Large intestine (tissue), 12 donors: ENCODE measurements around the gene TMEM41B. TPM values are rescaled to one million over a fixed set of nuclear protein-coding genes. Genes with fewer than 3 reads are reported as not detected.
A peak's percentile ranks its signal among the peaks of the same experiment; 100 is the strongest.
"Not testable (repeated sequence)": the region's sequence is repeated elsewhere in the genome, so short reads cannot be mapped to it uniquely, and the experiment has no call there.

Experiments used
- DNase-seq, 2 donors: peaks; one replicate each; pipeline versions ENCODE4 v3.0.0 to v3.0.0-alpha.2; 2013
- H3K27ac ChIP-seq: one replicate; pipeline ENCODE4 v1.5.1; 2013; ENCODE audit warnings: low read length
- H3K27me3 ChIP-seq: 2 replicates; pipeline ENCODE4 v1.6.1; 2013; ENCODE audit warnings: low read length; ENCODE audit not compliant: control insufficient read depth, insufficient read depth
- H3K36me3 ChIP-seq: 2 replicates; pipeline ENCODE4 v1.6.1; 2013; ENCODE audit warnings: low read length; ENCODE audit not compliant: control insufficient read depth, insufficient read depth
- H3K4me1 ChIP-seq: one replicate; pipeline ENCODE4 v1.6.1; 2013; ENCODE audit warnings: low read length; ENCODE audit not compliant: control insufficient read depth, insufficient read depth
- H3K4me3 ChIP-seq: one replicate; pipeline ENCODE4 v1.5.1; 2013; ENCODE audit warnings: low read length
- H3K9me3 ChIP-seq: one replicate; pipeline ENCODE4 v1.6.1; 2013; ENCODE audit warnings: mild to moderate bottlenecking, low read depth, low read length, moderate library complexity; ENCODE audit not compliant: control insufficient read depth
- WGBS: methylation state at CpG from one replicate; pipeline ENCODE4 v1.1.5; 2013; ENCODE audit warnings: low lambda C conversion rate; ENCODE audit not compliant: insufficient coverage; 5-methylcytosine and 5-hydroxymethylcytosine counted together
- long read RNA-seq, 11 donors: transcript quantifications; one replicate each; lab custom pipeline, GENCODE V29; 2026
- polyA plus RNA-seq: library from polyadenylated mRNA; unstranded; fragments of 120-200 nt; gene quantifications from one replicate; pipeline ENCODE4 v1.2.1, GENCODE V29; 2013

Gene TMEM41B, protein sequence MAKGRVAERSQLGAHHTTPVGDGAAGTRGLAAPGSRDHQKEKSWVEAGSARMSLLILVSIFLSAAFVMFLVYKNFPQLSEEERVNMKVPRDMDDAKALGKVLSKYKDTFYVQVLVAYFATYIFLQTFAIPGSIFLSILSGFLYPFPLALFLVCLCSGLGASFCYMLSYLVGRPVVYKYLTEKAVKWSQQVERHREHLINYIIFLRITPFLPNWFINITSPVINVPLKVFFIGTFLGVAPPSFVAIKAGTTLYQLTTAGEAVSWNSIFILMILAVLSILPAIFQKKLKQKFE
- 33.0 TPM for polyA plus RNA-seq
- long read RNA-seq, donor 1, partial matches to known transcripts: 0 of 7 reads
- long read RNA-seq, donor 1, other reads (novel, unspliced or antisense): 0 of 7 reads
- long read RNA-seq, donor 2, transcript TMEM41B-204 (7 exons, 3,968 nt): major isoform, 7 of 44 reads
- long read RNA-seq, donor 2, partial matches to known transcripts: 34 of 44 reads
- long read RNA-seq, donor 2, other reads (novel, unspliced or antisense): 0 of 44 reads
- long read RNA-seq, donor 3: 0 reads
- long read RNA-seq, donor 4, partial matches to known transcripts: 0 of 3 reads
- long read RNA-seq, donor 4, other reads (novel, unspliced or antisense): 0 of 3 reads
- long read RNA-seq, donor 5, partial matches to known transcripts: 0 of 5 reads
- long read RNA-seq, donor 5, other reads (novel, unspliced or antisense): 0 of 5 reads
- long read RNA-seq, donor 6, transcript TMEM41B-204 (7 exons, 3,968 nt): major isoform, 5 of 28 reads
- long read RNA-seq, donor 6, partial matches to known transcripts: 22 of 28 reads
- long read RNA-seq, donor 6, other reads (novel, unspliced or antisense): 0 of 28 reads
- long read RNA-seq, donor 7, partial matches to known transcripts: 0 of 1 reads
- long read RNA-seq, donor 7, other reads (novel, unspliced or antisense): 0 of 1 reads
- long read RNA-seq, donor 8, transcript TMEM41B-204 (7 exons, 3,968 nt): major isoform, 10 of 17 reads
- long read RNA-seq, donor 8, partial matches to known transcripts: 0 of 17 reads
- long read RNA-seq, donor 8, other reads (novel, unspliced or antisense): 0 of 17 reads
- long read RNA-seq, donor 9, partial matches to known transcripts: 0 of 8 reads
- long read RNA-seq, donor 9, other reads (novel, unspliced or antisense): 0 of 8 reads
- long read RNA-seq, donor 10, transcript TMEM41B-204 (7 exons, 3,968 nt): major isoform, 8 of 13 reads
- long read RNA-seq, donor 10, partial matches to known transcripts: 0 of 13 reads
- long read RNA-seq, donor 10, other reads (novel, unspliced or antisense): 0 of 13 reads
- long read RNA-seq, donor 11, partial matches to known transcripts: 0 of 6 reads
- long read RNA-seq, donor 11, other reads (novel, unspliced or antisense): 0 of 6 reads

DNA sequence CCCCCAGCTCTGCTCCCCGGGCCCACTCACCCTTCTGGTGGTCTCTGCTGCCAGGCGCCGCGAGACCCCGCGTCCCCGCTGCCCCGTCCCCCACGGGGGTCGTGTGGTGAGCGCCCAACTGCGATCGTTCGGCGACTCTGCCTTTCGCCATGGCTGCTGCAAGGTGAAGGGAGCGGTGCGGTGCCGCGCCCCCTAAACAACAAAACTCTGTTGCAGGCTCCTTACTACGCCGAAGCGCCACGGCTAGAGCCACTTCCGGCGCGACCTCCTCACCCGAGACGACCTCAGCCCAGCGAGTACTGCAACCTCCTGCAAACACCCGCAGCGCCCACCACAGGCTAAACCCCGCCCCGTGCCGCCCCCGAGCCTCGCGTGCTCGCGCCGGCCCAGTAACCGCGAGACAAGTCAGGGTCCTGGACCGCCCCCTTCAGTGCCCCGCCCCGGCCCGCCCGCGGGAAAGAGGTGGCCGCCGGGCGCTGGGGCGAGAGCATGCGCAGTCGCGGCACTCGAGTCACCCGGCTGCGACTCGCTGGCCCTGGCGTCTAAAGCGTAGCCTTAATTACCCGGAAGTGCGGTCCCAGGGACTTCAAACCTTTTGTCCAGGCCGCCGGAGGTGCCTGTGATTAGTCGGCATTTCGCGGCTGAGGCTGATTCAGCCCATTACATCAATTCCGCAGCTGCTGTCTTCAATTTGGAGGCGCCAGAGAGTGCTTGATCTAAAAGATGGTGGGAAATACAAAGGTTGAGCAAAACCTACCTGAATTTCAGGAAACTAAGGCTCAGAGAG lies at the start of gene TMEM41B:
TMEM41B (minus strand) TSS at position 303 of the 787 bp plus-strand sequence; CDS start at position 151, 152 bp downstream.
- Histone ChIP-seq H3K27me3 (no peaks in the 10 kb centered on the region), H3K36me3 (no peaks in the 10 kb centered on the region), H3K9me3 (peaks cover 3% of the 10 kb centered on the region), H3K27ac (peak within 1 kb of the TSS; percentile 90), H3K4me3 (peak within 1 kb of the TSS; percentile 97), H3K4me1 (peaks cover 18% of the 10 kb centered on the region)
- no CpG with 5 or more reads among the region's 71 CpGs for WGBS
- peak; percentile 99 for DNase-seq

DNA sequence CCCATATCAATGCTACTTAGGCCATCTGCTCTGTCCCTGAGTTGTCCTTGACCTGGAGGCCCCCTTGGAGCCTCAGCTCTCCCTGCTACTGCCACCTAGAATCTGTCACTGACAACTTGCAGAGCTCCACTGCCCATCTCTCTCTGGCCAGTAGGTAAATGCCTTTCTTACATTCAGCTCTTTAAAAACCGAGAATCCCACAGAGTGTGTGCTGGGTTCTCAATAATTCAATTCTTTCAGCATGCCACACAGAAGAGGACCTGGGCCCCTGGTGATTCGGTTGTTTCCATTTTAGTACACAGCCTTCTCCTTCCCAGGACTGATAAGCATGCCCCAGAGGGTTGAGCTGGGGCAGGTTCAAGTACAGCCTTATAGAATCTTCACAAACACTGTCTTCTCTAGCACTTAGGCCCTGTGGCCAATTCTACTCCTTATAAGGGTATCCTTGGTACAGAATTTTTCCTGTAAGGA lies 48.0 kb upstream of the TMEM41B start:
- Histone ChIP-seq H3K27me3 (no peaks in the 10 kb centered on the region), H3K4me1 (peaks cover 6% of the 10 kb centered on the region), H3K27ac (no peak overlapping the region), H3K9me3 (no peaks in the 10 kb centered on the region), H3K36me3 (no peaks in the 10 kb centered on the region), H3K4me3 (no peak overlapping the region)
- no CpG with 5 or more reads among the region's 2 CpGs for WGBS
- no peak for DNase-seq

DNA sequence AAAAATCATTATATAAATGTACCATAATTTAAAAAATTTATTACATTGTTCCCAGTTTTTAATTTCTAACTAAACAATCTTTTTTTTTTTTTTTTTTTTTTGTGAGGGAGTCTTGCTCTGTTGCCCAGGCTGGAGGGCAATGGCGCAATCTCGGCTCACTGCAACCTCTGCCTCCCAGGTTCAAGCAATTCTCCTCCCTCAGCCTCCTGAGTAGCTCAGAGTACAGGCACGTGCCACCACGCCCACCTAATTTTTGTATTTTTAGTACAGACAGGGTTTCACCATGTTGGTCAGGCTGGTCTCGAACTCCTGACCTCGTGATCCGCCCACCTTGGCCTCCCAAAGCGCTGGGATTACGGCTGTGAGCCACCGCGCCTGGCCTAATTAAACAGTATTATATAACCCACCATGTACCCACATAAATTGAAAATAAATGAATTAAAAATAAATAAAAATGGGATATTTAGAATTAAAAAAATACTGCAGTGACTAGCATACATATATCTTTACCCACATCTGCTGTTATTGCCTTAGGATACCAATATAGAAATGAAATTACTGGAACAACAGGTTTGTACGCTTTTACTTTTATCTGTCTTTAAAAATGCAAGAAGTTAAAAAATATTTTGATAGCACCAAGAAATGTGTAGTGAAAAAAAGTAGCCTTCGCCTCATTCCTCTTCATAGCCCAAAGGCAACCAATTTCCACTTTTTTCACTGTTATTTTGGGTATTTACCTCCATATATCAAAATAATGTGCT lies 46.6 kb upstream of the TMEM41B start:
- not testable (repeated sequence) for DNase-seq, H3K4me1 ChIP-seq, H3K4me3 ChIP-seq, H3K27me3 ChIP-seq, H3K9me3 ChIP-seq, H3K36me3 ChIP-seq, H3K27ac ChIP-seq
- 94% methylated on average over 3 of the region's 13 CpGs for WGBS

DNA sequence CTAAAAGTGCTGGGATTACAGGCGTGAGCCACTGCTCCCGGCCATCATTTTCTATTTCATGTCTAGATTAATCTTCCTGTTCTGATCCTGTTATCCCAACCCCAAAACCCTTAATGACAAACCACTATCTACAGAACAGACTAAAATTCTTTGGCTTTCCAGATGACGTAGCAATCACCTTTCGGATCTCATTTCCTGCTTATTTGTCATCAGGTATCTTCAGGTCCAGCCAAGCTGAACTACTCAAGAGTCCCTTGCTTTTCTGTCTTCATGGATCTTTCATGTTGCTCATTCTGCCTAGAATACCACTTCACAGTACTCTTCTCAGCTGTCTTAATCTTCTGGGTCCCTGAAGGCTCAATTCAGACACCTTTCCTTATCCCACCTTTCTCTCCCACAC lies 42.6 kb upstream of the TMEM41B start:
- Histone ChIP-seq H3K4me1 (no peaks in the 10 kb centered on the region), H3K27ac (no peak overlapping the region), H3K27me3 (no peaks in the 10 kb centered on the region), H3K9me3 (no peaks in the 10 kb centered on the region), H3K36me3 (no peaks in the 10 kb centered on the region), H3K4me3 (no peak overlapping the region)
- no peak for DNase-seq
- WGBS: no CpG with 5 or more reads among the region's 4 CpGs

DNA sequence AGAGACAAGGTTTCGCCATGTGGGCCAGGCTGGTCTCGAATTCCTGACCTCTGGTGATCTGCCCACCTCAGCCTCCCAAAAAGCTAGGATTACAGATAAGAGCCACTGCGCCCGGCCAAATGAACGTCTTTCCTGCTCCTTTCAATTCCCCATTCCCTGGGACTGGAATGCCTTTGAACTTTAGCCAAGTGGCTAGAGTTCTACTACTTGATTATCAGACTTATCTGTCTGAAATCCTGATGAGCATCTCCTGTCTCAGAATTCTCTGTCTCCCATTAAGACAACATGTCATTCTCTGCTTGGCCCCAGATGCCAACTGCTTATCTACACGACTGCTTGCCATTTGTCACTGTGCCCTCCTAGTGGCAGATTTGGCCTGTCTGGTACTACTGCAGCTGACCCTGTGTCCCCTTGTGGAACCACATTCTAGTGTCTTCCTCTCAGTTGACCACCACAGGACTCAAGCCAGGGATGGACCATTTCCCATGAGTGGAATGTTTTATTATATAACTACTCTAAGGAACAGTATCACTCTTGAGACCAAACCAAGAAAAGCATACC lies 37.0 kb upstream of the TMEM41B start:
- Histone ChIP-seq H3K9me3 (no peaks in the 10 kb centered on the region), H3K4me1 (no peaks in the 10 kb centered on the region), H3K27me3 (no peaks in the 10 kb centered on the region), H3K4me3 (no peak overlapping the region), H3K36me3 (no peaks in the 10 kb centered on the region), H3K27ac (no peak overlapping the region)
- no peak for DNase-seq
- WGBS: 20% methylated on average over 1 of the region's 6 CpGs

DNA sequence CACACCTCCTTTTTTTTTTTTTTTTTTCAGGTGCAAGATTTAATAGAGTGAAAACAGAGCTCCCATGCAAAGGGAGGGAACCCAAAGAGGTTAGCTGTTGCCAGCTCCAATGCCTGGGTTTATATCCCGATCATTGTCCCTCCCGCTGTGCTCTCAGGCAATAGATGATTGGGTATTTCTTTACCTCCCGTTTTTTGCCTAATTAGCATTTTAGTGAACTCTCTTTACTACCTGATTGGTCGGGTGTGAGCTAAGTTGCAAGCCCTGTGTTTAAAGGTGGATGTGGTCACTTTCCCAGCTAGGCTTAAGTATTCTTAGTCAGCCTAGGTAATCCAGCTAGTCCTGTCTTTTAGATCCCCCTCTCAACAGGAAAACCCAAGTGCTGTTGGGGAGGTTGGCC lies 33.4 kb upstream of the TMEM41B start:
- WGBS: no CpG with 5 or more reads among the region's 4 CpGs
- not testable (repeated sequence) for H3K27ac ChIP-seq, H3K4me1 ChIP-seq, H3K9me3 ChIP-seq, H3K36me3 ChIP-seq, H3K4me3 ChIP-seq, H3K27me3 ChIP-seq, DNase-seq

DNA sequence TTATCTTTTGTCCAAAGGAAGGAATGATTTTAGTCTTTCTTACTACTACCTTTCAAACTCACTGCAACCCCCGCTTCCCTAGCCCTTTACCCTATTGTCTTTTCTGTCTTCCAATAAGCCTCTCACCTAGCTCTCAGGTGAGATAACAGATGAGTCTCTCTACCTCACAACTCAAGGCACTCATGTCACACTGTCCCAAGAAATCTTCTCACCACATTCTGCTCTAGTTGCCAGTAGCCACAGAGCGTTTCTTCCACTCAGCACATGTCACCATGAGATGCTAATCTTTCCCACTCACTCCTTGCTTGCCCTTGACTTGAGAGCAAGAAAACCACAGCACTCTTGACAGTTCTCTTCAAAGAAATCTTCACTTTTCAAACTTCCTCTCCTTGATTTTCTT lies 32.7 kb upstream of the TMEM41B start:
- H3K36me3 ChIP-seq: no peaks in the 10 kb centered on the region
- WGBS: 65% methylated on average over 2 of the region's 2 CpGs
- no peaks in the 10 kb centered on the region for H3K27me3 ChIP-seq
- H3K27ac ChIP-seq: no peak overlapping the region
- no peaks in the 10 kb centered on the region for H3K4me1 ChIP-seq
- no peak overlapping the region for H3K4me3 ChIP-seq
- DNase-seq: no peak
- H3K9me3 ChIP-seq: no peaks in the 10 kb centered on the region

DNA sequence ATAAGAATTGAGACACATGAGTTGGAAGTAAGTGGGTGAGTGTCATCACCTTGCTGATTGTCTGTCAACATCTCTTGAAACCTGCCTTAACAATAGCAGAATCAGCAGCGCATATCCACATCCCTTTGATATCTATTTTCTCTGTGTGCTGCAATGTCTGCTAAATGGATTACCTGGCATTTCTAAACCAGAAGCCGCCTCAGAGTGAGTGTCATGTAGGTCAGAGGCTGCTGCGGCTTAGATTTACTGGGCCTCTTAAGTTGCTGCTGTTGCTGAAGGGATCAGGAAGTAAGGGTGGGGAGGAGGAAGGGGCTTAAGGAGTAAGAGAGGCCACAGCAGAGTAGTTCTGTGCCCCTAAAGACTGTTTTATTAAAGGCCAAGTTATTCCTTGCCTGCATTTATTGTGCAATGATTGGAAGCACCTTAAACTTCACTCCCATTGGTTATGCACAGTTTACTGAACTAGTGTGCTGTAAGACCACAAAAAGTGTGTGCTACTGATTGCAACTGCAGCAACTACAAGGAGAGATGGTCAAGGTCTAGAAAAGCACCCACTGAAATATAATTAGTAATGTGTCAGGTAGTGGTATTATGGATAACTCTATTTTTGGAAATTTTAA lies 29.8 kb upstream of the TMEM41B start:
- H3K27ac ChIP-seq: no peak overlapping the region
- H3K36me3 ChIP-seq: no peaks in the 10 kb centered on the region
- no peak overlapping the region for H3K4me3 ChIP-seq
- no peaks in the 10 kb centered on the region for H3K27me3 ChIP-seq
- H3K9me3 ChIP-seq: no peaks in the 10 kb centered on the region
- H3K4me1 ChIP-seq: no peaks in the 10 kb centered on the region
- WGBS: no CpG with 5 or more reads among the region's 3 CpGs
- no peak for DNase-seq
